GM19099 (cell line): Measurements from ENCODE around the gene TMEM63A.

Source experiments
- POLR2A ChIP-seq: IDR thresholded peaks from 3 replicates; pipeline ENCODE4 v1.6.1; 2011; ENCODE audit warnings: low read depth; ENCODE audit not compliant: insufficient read length; ENCODE audit errors: extremely low read depth

The TMEM63A gene

GRCh38 chr1:225915538-225915991 is 33.4 kb upstream of the TMEM63A start:
- no peak for TF ChIP-seq POLR2A

GRCh38 chr1:225914947-225915346 is 32.8 kb upstream of the TMEM63A start:
- no peak for TF ChIP-seq POLR2A

- no peak for TF ChIP-seq POLR2A
Observed at GRCh38 chr1:225914391-225914790, 32.2 kb upstream of the TMEM63A start.

GRCh38 chr1:225911191-225912130 is 29.3 kb upstream of the TMEM63A start:
- no peak for TF ChIP-seq POLR2A

GRCh38 chr1:225909477-225909876 is 27.3 kb upstream of the TMEM63A start:
- TF ChIP-seq POLR2A, result no peak

- no peak for TF ChIP-seq POLR2A
Observed at GRCh38 chr1:225908773-225909172, 26.6 kb upstream of the TMEM63A start.

GRCh38 chr1:225908013-225908640 is 25.9 kb upstream of the TMEM63A start:
- no peak for TF ChIP-seq POLR2A

GRCh38 chr1:225907341-225907740 is 25.2 kb upstream of the TMEM63A start:
- TF ChIP-seq POLR2A, result no peak

- TF ChIP-seq POLR2A, result no peak
Observed at GRCh38 chr1:225906467-225906866, 24.3 kb upstream of the TMEM63A start.

- no peak for TF ChIP-seq POLR2A
Observed at GRCh38 chr1:225903623-225904022, 21.4 kb upstream of the TMEM63A start.

- TF ChIP-seq POLR2A, result no peak
Observed at GRCh38 chr1:225899044-225899925, 17.1 kb upstream of the TMEM63A start.

- TF ChIP-seq POLR2A, result no peak
Observed at GRCh38 chr1:225897595-225898514, 15.7 kb upstream of the TMEM63A start.

- peak; percentile 27 for TF ChIP-seq POLR2A
Observed at GRCh38 chr1:225896937-225897549, 14.9 kb upstream of the TMEM63A start.

- no peak for TF ChIP-seq POLR2A
Observed at GRCh38 chr1:225896494-225896893, 14.3 kb upstream of the TMEM63A start.
